ES-I3 (cell line): ENCODE measurements around the gene RFXANK.
"Not testable (repeated sequence)": the region's sequence is repeated elsewhere in the genome, so short reads cannot be mapped to it uniquely, and the experiment has no call there.

Experiments
- H3K36me3 ChIP-seq: 2 replicates; pipeline ENCODE4 v1.6.1; 2013; ENCODE audit warnings: mild to moderate bottlenecking, low read length, control low read depth, moderate library complexity; ENCODE audit not compliant: insufficient read depth
- H3K4me1 ChIP-seq: 2 replicates; pipeline ENCODE4 v1.6.1; 2013; ENCODE audit warnings: mild to moderate bottlenecking, control low read depth, low read length; ENCODE audit not compliant: insufficient read depth
- H3K9ac ChIP-seq: 2 replicates; pipeline ENCODE4 v1.6.1; 2013; ENCODE audit warnings: low read depth, mild to moderate bottlenecking, low read length, moderate library complexity
- H3K9me3 ChIP-seq: 2 replicates; pipeline ENCODE4 v1.6.1; 2013; ENCODE audit warnings: mild to moderate bottlenecking, low read length, moderate library complexity; ENCODE audit not compliant: control insufficient read depth, insufficient read depth

RFXANK gene

DNA sequence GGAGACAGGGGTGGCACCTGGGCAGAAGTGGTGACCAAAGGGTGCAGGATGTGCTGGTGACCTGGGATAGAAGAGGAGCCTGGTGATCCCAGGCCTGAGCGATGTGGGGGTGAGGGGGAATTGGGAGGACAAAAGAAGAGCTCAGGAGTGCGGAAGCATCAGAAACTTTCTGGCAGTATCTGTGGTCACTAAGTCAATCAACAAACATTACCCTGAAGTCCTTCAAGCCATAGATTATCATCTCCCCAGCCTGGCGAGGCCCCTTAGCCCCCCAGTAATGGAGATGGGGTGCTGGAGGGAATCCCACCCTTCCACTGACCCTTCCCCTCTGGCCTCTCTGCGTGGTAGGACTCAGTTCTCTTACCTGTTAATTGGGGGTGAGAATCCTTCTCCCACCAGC, 32.5 kb upstream of the RFXANK start:
- H3K36me3 ChIP-seq: no peaks in the 10 kb centered on the region
- H3K9ac ChIP-seq: no peak overlapping the region
- H3K9me3 ChIP-seq: no peaks in the 10 kb centered on the region
- no peaks in the 10 kb centered on the region for H3K4me1 ChIP-seq

- H3K9ac ChIP-seq: peak overlapping the region; percentile 13; the same call in 1 of the 2 replicates
- H3K4me1 ChIP-seq: no peaks in the 10 kb centered on the region
- H3K9me3 ChIP-seq: no peaks in the 10 kb centered on the region
- H3K36me3 ChIP-seq: no peaks in the 10 kb centered on the region
Observed at GRCh38 chr19:19160461-19161035, 31.5 kb upstream of the RFXANK start.

GRCh38 chr19:19162495-19162894, 29.6 kb upstream of the RFXANK start:
- Histone ChIP-seq H3K9me3 (no peaks in the 10 kb centered on the region), H3K36me3 (no peaks in the 10 kb centered on the region), H3K9ac (no peak overlapping the region), H3K4me1 (no peaks in the 10 kb centered on the region)

GRCh38 chr19:19165396-19165795, 26.7 kb upstream of the RFXANK start:
- Histone ChIP-seq H3K36me3 (no peaks in the 10 kb centered on the region), H3K9me3 (no peaks in the 10 kb centered on the region), H3K9ac (no peak overlapping the region), H3K4me1 (no peaks in the 10 kb centered on the region; the same call in 1 of the 2 replicates)

GRCh38 chr19:19167612-19168011, 24.4 kb upstream of the RFXANK start:
- peaks cover 10% of the 10 kb centered on the region for H3K4me1 ChIP-seq
- no peaks in the 10 kb centered on the region for H3K36me3 ChIP-seq
- no peaks in the 10 kb centered on the region for H3K9me3 ChIP-seq
- H3K9ac ChIP-seq: no peak overlapping the region

DNA sequence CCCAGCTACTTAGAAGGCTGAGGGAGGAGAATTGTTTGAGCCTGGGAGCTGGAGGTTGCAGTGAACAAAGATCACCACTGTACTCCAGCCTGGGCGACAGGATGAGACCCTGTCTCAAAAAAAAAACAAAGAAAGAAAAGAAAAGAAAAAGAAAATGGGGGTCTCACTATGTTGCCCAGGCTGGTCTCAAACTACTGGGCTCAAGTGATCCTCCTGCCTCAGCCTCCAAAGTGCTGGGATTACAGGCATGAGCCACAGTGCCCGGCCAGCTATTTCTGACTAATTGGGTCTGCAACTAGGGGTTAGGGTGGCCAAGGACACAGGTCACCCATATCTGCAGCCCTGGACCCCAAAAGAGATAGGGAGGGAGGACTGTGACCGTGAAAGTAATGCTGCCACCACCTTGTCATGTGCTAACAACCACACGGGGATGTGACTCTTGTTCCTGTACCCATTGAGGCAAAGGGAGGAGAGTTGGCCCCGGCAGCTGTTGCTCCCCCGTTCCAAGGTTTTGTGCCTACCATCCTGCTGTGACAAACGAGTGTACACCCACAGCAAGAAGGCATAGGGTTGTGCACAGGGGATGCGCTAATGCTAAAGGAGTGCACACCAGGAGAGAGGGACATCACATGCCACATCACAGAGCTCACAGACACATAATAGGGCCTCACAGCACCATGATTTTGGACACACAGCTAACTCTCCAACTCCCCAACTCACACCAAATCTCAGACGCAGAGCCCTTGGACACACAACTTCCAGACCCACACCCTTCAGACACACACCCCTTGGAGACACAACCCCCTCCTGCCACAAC, 22.6 kb upstream of the RFXANK start:
- H3K4me1 ChIP-seq: peaks cover 10% of the 10 kb centered on the region
- H3K9me3 ChIP-seq: no peaks in the 10 kb centered on the region
- peak overlapping the region; percentile 35; the same call in 1 of the 2 replicates for H3K9ac ChIP-seq
- no peaks in the 10 kb centered on the region for H3K36me3 ChIP-seq

DNA sequence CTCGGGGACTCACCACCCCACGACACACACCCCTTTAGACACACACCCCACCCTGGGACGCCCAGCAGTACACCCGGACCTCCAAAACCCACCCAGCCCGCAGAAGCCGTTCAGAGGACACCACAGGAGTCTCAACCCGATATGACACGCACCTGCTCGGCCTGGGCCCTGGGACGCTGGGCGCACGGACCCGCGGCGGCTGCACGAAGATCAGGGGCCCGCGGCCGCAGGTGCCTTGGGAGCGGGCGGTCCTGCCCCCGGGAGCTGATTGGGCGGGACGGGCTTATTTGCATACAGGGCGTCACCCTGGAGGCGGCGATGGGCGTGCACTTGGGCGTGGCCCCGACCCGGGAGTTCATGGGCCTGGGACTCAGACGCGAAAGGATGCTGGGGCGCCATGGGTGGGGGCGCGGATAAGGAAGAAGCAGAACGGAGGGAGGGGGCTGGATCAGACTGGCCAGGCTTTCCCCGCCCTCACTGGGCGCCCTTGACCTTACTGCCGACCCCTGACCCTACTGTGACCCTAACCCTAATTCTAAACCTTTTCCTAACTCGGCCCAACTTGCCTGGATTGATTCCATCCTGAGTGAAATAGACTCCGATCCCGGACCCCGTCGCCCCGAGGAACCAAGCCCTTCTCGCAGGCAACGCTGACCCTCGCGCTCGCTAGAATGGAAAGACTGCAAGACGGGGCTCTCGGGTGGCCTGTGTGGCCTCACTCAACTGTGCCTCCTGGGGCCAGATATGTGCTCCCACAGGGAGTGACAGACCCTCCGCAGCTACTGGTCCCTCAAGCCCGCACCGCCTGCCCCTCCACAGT, 21.8 kb upstream of the RFXANK start, which contains the start of gene MEF2B:
Gene MEF2B, minus strand, starts transcription at position 211 of the 820 bp plus-strand sequence. CDS start 19,528 bp downstream, outside the sequence.
- Histone ChIP-seq H3K4me1 (peaks cover 10% of the 10 kb centered on the region), H3K36me3 (no peaks in the 10 kb centered on the region), H3K9me3 (no peaks in the 10 kb centered on the region), H3K9ac (peak within 1 kb of the TSS; percentile 35; the same call in 1 of the 2 replicates)

DNA sequence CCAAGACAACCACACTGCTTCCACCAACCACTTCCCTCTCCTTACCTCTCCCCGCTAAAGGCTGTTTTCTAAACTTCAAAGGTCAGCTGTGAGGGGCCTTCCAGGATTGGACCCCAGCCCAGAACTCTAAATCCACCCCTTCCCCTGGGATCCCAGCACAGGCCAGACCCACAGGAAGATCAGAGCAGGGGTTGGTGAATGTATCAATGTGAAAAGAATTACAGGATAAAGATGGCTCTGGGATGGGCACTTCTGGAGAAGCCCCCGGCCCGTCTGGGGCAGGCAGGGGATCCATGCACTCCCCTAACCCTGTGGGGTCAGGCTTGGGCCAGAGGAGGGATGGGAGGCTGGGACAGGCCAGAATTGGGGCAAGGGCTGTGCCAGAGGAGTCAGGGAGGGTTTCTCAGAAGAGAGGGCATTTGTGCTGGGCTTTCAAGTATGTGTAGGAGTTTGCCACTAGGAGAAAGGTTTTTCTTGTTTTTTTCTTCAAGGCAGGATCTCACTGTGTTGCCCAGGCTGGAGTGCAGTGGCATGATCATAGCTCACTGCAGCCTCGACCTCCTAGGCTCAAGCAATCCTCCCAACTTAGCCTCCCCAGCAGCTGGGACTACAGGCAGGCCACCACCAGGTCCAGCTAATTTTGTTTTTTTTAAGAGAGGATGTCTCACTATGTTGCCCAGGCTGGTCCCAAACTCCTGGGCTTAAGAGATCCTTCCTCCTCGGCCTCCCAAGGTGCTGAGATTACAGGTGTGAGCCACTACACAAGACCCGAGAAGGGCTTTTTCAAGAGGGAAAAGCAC, 21.0 kb upstream of the RFXANK start:
- Histone ChIP-seq H3K9me3 (no peaks in the 10 kb centered on the region), H3K9ac (no peak overlapping the region; the same call in 1 of the 2 replicates), H3K36me3 (no peaks in the 10 kb centered on the region), H3K4me1 (peaks cover 10% of the 10 kb centered on the region)

GRCh38 chr19:19171821-19172532, 20.1 kb upstream of the RFXANK start:
- peaks cover 10% of the 10 kb centered on the region for H3K4me1 ChIP-seq
- no peak overlapping the region for H3K9ac ChIP-seq
- H3K9me3 ChIP-seq: no peaks in the 10 kb centered on the region
- no peaks in the 10 kb centered on the region for H3K36me3 ChIP-seq

GRCh38 chr19:19173243-19173642, 18.8 kb upstream of the RFXANK start:
- H3K36me3 ChIP-seq, H3K9me3 ChIP-seq, H3K9ac ChIP-seq: not testable (repeated sequence)
- peaks cover 10% of the 10 kb centered on the region for H3K4me1 ChIP-seq

- Histone ChIP-seq H3K36me3 (no peaks in the 10 kb centered on the region; the same call in 1 of the 2 replicates), H3K9ac (no peak overlapping the region), H3K4me1 (peaks cover 6% of the 10 kb centered on the region; the same call in 1 of the 2 replicates), H3K9me3 (no peaks in the 10 kb centered on the region)
Observed at GRCh38 chr19:19176950-19177349, 15.1 kb upstream of the RFXANK start.

DNA sequence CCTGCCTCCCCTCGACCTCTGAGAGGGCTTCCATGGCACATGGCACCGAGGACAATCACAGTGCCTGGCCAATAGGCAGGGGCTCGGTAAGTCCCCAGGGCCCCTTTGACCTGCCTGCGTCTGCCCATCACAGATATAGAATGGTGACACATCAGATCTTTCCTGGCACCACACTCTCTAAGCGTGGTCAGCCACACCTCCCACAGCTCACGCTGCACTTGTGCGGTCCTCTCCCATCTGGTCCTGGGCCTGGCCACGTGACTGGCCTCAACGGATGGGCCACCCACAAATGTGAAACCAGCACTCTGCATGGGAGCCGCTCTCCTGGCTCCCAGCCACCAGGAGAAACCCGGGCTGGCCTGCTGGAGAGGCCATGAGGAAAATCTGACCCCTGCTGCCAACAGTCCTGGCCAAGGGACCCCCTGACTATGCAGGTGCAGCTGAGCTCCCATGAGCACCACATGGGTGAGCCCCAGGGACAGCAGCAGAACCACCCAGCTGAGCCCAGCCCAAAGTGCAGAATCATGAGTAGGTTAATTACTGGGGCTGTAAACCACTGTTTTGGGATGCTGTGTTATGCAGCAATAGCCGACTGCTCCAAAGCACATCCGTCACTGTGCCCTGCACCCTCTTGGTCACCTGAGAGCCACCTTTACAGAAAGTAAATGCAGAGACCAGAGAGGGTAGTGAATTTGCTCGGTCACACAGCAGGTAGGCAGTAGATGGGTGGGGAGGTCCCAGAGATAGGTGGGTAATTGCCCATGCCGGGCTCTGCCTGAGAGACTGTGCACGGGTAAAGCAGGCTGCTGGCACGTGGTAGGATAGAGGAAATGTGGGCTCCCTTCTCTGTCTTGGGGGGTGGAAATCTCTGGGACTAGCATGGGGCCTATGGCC, 12.3 kb upstream of the RFXANK start:
- no peaks in the 10 kb centered on the region for H3K4me1 ChIP-seq
- no peak overlapping the region for H3K9ac ChIP-seq
- no peaks in the 10 kb centered on the region for H3K9me3 ChIP-seq
- no peaks in the 10 kb centered on the region; the same call in 1 of the 2 replicates for H3K36me3 ChIP-seq
